Kidney glomerular epithelial cell (primary cell): Measurements from ENCODE around the gene SYNGR2.

Source experiments
- DNase-seq: peaks from one replicate; lab custom pipeline; 2025; lab: John Stamatoyannopoulos, UW

SYNGR2 gene

GRCh38 chr17:78143214-78144146 is 24.9 kb upstream of the SYNGR2 start:
- DNase-seq: no peak

GRCh38 chr17:78144147-78144719 is 24.1 kb upstream of the SYNGR2 start:
- DNase-seq: peak; percentile 42

GRCh38 chr17:78144736-78145641 is 23.4 kb upstream of the SYNGR2 start:
- DNase-seq: no peak

- no peak for DNase-seq
Observed at GRCh38 chr17:78146471-78146869, 21.9 kb upstream of the SYNGR2 start.

- DNase-seq: no peak
Observed at GRCh38 chr17:78146881-78147280, 21.5 kb upstream of the SYNGR2 start.

- DNase-seq: no peak
Observed at GRCh38 chr17:78147315-78147998, 20.9 kb upstream of the SYNGR2 start.

- DNase-seq: no peak
Observed at GRCh38 chr17:78148286-78149016, 19.9 kb upstream of the SYNGR2 start.

GRCh38 chr17:78151514-78152008 is 16.8 kb upstream of the SYNGR2 start:
- peak; percentile 11 for DNase-seq

- DNase-seq: peak; percentile 8
Observed at GRCh38 chr17:78154903-78155811, 13.2 kb upstream of the SYNGR2 start.

- no peak for DNase-seq
Observed at GRCh38 chr17:78159575-78160158, 8.7 kb upstream of the SYNGR2 start.

- no peak for DNase-seq
Observed at GRCh38 chr17:78163881-78164747, 4.3 kb upstream of the SYNGR2 start.

- DNase-seq: no peak
Observed at GRCh38 chr17:78164748-78165607, 3.4 kb upstream of the SYNGR2 start.

- no peak for DNase-seq
Observed at GRCh38 chr17:78166416-78166815, 2.0 kb upstream of the SYNGR2 start.

GRCh38 chr17:78168903-78169793 is 767 bp downstream of the SYNGR2 start:
- DNase-seq: peak; percentile 40

GRCh38 chr17:78170692-78171590 is 2.6 kb downstream of the SYNGR2 start:
- DNase-seq: no peak
